Activated CD8-positive, alpha-beta memory T cell treated with anti-CD3 and anti-CD28 coated beads, Interleukin-2, amount 50 U/mL, for 24 hours (primary cell): Measurements from ENCODE around the gene NOL12.
"Not testable (repeated sequence)": the region's sequence is repeated elsewhere in the genome, so short reads cannot be mapped to it uniquely, and the experiment has no call there.

Source experiments
- DNase-seq: peaks from one replicate; pipeline ENCODE4 v3.0.0-alpha.2; 2020; ENCODE audit errors: extremely low read depth

NOL12 gene, protein sequence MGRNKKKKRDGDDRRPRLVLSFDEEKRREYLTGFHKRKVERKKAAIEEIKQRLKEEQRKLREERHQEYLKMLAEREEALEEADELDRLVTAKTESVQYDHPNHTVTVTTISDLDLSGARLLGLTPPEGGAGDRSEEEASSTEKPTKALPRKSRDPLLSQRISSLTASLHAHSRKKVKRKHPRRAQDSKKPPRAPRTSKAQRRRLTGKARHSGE

DNA sequence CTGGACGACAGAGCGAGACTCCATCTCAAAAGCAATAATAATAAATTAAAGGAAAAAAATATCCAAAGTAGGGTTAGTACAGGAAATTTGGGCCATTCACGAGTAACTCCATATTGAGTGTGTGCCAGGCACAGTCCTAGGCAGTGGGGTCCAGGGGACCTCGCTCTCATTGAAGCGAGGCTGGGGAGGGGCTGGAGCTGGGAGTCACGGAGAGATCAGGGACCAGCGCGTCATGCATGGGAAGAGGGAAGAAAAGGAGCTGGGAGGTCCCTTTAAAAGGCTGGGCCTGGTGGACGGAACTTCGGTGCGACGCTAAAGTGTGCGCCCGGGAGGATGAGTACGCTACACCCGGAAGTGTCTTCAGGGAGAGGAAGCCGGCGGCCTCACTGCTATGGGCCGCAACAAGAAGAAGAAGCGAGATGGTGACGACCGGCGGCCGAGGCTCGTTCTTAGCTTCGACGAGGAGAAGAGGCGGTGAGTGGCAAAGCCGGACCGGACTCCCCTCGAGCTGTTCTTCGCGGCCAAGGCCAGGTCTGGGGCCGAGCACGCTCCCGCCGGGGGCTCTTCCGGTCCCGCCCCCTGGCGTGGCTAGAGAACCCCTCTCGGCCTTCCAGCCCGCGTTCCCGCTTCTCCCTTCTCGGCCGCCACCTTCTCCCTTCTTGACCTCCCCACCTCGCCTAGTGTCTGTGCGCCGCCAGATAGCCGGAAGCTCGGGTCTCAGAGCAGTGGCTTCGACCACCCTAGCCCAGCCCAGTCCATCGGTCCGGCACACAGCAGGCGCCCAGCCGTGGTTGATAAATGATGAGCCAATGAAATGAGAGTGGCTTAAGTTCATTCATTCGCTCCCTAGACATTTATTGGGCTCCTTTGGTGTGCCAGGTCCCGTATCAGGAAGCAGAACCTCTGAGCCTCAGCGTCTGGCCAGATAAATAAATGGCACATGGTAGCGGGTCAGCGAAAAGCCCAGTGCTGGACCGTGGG, at the start of gene NOL12:
Gene NOL12, plus strand, starts transcription at position 342 of the 981 bp plus-strand sequence. Its CDS starts 50 bp downstream, at position 392.
- no peak for DNase-seq

- DNase-seq = no peak
Observed at GRCh38 chr22:37636949-37637273, 49.2 kb upstream of the NOL12 start.

GRCh38 chr22:37638391-37639069, 47.6 kb upstream of the NOL12 start:
- DNase-seq = no peak

DNA sequence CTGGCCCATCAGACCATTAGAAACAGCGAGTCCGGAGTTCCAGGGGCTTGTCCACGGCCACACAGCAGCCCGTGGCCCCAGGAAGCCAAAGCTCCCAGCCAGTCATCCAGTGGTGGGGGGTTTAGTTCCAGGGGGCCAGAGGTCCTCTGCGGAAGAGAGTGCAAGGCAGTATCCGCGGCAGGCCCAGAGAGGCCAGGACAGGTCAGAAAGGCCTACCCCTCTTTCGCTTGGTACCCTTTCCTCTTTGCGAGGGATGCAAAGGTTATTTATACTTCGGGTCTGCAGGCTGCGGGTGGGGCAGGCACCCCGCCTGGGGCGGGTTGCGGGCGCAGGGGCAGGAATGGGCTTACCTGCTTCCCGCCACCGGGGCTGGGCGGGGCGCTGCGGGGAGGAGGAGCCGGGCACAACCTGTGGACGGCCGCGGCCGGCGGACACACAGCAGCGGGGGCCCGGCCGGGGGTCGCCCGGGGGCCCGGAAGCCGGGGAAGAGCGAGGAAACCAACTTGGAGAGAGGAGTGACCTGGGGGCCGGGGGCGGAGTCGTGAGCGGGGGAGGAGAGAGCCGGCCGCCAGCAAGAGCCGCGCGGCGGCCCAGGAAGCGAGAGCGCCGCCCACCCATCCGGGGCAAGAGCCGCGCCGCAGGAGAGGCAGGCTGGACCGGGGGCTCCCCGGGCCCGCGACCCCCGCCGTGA, 46.9 kb upstream of the NOL12 start, which contains the start of gene SH3BP1:
Gene SH3BP1, plus strand, starts transcription at position 600 of the 691 bp plus-strand sequence. CDS start 119 bp downstream, outside the sequence.
- DNase-seq = no peak

DNA sequence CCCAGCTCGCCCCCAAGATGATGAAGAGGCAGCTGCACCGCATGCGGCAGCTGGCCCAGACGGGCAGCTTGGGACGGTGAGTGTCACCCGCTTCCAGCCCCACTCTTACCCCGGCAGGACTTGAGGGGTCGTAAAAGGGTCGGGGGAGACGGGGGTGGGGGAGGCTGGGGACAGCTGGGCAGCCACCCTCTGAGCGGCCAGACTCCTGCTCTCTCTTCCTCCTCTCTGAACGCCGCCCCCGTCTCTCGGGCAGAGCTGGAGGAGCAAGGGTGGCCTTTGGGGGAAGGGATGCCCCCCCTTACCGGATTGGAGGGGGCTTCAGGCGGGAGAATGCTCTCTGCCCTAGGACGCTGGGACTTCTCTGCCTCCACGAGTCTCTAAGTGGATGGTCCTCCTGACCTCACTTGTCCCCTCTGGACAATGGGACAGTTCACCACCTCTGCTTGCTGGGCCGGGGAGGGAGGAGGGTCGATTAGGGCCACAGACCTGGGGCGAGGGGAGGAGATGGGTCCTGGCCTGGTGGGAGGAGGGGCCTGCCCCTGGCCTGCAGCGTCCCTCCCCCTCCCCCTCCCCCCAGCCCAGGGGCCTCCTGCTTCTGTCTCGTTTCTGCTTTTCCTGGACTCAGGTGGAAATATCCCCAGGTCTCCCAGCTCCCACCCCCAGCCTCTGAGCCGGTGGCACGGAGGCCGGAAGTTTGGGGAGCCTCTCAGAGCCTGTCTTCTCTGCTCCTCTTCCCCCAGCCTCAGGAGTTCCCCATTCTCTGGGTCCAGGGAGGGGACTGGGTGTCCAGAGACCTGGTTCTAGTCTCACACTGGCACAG, 46.2 kb upstream of the NOL12 start:
- DNase-seq = no peak

DNA sequence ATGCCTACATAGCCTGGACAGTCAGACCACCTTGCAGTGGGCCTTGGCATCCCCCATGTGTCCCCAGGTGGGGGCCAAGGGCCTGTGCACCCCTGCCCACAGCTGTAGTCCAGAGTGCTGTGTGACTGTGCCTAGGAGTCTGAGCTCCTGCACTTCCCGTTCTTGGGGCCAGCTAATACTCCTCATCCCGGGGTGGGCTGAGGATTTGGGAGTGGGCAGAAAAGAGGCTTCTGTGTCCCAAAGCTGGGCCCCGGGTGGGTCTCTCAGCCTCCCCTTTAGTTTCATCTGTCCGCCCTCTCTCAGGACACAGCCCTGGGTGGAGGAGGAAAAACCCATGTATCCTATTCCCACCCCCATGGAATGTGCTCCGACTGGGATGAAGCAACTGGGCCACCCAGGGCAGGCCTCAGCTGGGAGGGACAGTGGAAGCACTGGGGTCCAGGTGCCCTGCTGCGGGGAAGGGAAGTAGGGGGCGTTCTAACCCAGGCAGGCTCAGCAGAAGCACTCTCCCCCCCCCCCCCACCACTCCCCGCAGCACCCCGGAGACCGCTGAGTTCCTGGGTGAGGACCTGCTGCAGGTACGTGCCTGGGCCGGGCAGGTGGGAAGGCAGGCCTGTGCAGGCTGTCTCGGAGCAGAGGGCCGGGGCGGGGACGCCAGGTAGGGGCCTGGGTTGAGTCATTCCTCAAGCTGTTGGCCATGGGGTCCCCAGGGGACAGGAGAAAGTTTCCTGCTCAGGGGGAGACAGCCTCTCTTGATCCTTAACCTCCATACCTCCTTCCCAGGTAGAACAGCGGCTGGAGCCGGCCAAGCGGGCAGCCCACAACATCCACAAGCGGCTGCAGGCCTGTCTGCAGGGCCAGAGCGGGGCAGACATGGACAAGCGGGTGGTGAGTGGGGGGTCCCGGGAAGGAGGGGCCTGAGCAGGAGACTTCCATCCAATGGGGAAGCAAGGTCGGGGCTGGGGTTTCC, 45.3 kb upstream of the NOL12 start:
- DNase-seq = no peak

DNA sequence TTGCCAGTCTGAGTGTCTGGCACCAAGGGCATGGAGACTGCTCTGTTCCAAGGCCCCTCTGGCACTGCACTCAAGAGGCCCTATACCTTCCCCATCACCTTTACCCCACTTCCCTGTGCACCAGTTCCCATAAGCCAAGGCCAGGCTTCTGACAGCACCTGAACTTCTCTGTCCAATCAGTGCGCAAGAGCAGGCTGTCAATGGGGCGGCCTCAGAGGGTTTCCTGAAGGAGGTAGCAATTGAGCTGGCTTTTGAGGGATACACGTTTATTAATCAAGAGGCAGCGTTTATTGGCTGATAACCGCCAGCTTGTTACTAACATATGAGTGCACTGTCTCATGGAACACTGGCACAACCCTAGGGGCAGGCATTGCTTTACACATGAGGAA, 44.6 kb upstream of the NOL12 start:
- no peak for DNase-seq

DNA sequence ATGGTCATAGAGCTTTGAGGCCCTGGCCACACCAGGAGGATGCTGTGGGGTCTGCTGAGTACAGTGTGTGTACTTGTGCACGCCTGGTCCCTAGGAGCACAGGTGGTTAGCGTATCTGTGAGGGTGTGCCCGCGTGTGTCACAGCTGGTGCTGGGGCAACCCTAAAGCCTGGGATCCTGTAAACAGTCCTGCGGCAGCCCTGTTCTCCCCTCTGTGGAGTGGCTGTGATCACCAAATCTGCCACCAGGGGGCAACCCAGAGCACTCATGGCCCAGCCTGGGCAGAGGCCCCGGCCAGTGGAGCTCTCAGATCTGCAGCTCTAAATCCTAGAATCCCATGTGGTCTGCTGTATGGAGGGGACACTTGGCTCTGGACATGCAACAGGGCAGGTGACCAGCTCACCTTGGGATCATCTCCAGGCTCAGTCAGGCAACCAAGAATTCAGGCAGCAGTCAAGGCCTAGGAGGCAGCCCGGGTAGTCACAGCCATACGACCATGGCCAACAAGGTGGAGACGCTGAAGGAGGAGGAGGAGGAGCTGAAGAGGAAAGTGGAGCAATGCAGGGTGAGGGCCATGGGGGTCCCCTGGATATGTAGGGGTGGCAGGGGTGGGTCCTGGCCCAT, 42.8 kb upstream of the NOL12 start:
- peak; percentile 67 for DNase-seq

DNA sequence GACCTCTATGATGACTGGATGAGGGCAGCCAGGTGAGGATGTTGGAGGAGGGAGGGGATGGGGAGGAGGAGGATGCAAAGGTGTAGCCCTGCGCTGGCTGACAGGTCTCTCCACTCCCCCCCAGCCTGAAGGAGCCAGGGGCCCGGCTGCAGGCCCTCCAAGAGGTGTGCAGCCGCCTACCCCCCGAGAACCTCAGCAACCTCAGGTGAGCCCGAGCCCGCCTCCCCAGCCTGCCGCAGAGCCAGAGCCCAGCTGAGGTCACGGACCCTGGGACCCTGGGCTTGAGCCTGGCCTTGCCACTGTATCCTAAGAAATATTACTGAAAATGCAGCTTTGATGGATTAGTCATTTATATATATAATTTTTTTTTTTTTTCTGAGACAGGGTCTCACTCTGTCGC, 38.8 kb upstream of the NOL12 start:
- DNase-seq = no peak

DNA sequence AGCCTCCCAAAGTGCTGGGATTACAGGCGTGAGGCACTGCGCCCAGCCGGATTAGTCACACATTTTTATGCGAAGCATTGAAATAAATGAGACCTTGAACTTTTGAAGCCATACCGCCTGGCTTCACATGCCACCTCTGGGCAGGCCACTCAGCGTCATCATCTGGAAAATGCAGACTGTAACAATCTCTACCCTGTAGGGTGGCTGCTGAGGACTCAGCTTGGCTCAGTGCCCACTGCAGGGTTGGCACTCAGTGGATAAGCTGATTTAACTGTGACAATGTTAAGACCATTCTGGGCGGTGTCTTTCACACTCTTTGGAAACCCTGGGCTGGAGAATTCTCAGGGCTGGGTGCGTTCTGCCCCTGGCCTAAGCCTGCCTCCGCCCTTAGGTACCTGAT, 38.2 kb upstream of the NOL12 start:
- no peak for DNase-seq

DNA sequence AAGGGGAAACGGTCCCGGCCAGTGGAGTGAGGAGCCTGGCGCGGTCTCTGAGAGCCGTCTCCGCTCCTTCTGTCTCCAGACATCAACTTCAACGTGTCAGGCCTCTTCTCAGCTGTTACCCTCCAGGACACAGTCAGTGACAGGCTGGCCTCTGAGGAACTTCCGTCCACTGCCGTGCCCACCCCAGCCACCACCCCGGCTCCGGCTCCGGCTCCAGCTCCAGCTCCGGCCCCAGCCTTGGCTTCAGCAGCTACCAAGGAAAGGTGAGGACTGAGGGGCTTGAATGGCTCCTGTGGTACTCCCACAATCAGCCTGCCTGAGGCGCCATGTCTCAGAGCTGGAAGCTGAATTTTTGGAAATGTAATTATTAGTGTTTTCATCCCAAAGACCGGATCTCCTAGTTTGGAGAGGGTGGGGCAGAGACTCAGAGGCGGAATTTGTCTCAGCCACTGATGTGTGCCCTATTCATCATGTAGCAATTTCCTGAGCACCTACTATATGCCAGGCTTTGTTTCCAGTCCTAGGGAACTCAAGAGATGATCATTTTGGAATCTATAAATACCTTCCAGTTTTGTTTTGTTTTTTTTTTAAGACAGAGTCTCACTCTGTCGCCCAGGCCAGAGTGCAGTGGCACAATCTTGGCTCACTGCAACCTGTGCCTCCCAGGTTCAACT, 35.5 kb upstream of the NOL12 start:
- no peak for DNase-seq

- no peak for DNase-seq
Observed at GRCh38 chr22:37654563-37655251, 31.4 kb upstream of the NOL12 start.

DNA sequence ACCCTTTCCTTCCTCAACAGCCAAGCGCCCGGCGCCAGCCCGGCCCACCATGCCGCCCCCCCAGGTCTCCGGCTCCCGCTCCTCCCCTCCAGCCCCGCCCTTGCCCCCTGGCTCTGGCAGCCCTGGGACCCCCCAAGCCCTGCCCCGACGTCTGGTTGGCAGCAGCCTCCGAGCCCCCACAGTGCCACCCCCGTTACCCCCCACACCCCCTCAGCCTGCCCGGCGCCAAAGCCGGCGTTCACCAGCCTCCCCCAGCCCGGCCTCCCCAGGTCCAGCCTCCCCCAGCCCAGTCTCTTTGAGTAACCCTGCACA, 30.9 kb upstream of the NOL12 start:
- DNase-seq = no peak

DNA sequence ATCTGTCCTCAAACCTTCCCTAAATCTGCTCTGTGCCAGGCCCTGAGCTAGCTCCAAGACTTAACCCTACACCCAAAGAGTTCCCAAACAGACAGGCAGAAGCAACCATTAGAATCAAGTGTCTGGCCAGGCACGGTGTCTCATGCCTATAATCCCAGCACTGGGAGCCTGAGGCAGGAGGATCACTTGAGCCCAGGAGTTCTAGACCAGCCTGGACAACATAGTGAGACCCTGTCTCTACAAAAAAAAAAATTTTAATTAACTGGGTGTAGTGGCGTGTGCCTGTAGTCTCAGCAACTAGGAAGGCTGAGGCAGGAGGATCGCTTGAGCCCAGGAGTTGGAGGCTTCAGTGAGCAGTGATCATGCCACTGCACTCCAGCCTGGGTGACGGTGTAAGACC, 29.6 kb upstream of the NOL12 start:
- not testable (repeated sequence) for DNase-seq

GRCh38 chr22:37657590-37658132, 28.5 kb upstream of the NOL12 start:
- no peak for DNase-seq

- peak; percentile 96 for DNase-seq
Observed at GRCh38 chr22:37658133-37659065, 27.7 kb upstream of the NOL12 start, which contains the start of gene PDXP. TSS of gene PDXP (plus strand) at chr22:37658723. CDS start at chr22:37658783, 60 bp downstream.
